ENCODE measurements around the gene FOXJ3.

Gene FOXJ3

GRCh38 chr1:42139444-42139843 lies 195.6 kb downstream of the FOXJ3 start:
- no peak for ATAC-seq

GRCh38 chr1:42138586-42138985 lies 196.4 kb downstream of the FOXJ3 start:
- ATAC-seq, result no peak

- no peak for ATAC-seq
Observed at GRCh38 chr1:42137766-42138165, 197.3 kb downstream of the FOXJ3 start.

GRCh38 chr1:42136466-42136865 lies 198.6 kb downstream of the FOXJ3 start:
- no peak for ATAC-seq

GRCh38 chr1:42135426-42135825 lies 199.6 kb downstream of the FOXJ3 start:
- no peak for ATAC-seq

GRCh38 chr1:42133809-42134526 lies 201.1 kb downstream of the FOXJ3 start:
- no peak for ATAC-seq

GRCh38 chr1:42133390-42133789 lies 201.6 kb downstream of the FOXJ3 start:
- no peak for ATAC-seq

- no peak for ATAC-seq
Observed at GRCh38 chr1:42130061-42130660, 204.9 kb downstream of the FOXJ3 start.

- ATAC-seq, result no peak
Observed at GRCh38 chr1:42128964-42129363, 206.1 kb downstream of the FOXJ3 start.

GRCh38 chr1:42128499-42128898 lies 206.5 kb downstream of the FOXJ3 start:
- no peak for ATAC-seq

GRCh38 chr1:42127767-42128166 lies 207.3 kb downstream of the FOXJ3 start:
- no peak for ATAC-seq
